ENCODE measurements around the gene CHST11.

Gene CHST11

DNA sequence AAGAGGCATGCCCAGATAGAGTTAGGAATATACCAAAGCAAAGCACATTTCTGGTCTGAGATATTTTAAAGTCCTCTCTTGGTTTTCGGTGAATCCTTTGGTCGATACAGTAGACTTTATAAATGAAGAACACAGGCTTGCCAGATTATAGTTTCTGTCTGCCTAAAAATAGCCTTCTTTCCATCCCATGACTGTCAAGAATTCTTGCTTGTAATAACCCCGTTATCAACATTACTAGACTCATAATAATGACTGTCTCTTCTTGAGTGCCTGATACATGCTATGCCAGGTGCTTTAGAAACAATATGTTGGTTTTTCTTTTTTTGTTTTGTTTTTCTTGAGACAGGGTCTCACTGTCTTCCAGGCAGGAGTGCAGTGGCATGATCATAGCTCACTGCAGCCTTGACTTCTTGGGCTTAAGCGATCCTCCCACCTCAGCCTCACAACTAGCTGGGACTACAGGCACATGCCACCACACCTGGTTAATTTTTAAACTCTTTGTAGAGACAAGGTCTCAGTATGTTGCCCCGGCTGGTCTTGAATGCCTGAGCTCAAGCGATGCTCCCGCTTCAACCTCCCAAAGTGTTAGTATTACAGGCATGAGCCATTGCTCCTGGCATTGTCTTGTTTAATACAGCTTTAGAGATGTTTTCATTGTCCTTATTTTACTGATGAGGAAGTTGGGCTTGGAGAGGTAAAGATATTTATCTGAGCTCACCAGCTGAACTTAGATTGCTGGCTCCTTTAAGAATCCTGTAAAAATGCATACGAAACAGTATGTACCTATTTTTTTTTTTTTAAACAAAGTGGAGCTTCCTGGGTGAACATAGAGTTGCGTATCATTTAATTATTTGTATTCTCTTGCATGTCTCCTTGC lies 30.4 kb downstream of the CHST11 start:
- TF ChIP-seq POLR2A (IDR thresholded peaks at IDR 0.05; ENCODE audit: low read length) (no peak), GATA1 (IDR thresholded peaks at IDR 0.05; ENCODE audit: low read depth, low read length) (no peak)
- DNase-seq = peak in 1 of 2 experiments; percentile 27

GRCh38 chr12:104488374-104488773 lies 31.6 kb downstream of the CHST11 start:
- TF ChIP-seq POLR2A (IDR thresholded peaks at IDR 0.05; ENCODE audit: low read length) (no peak), GATA1 (IDR thresholded peaks at IDR 0.05; ENCODE audit: low read depth, low read length) (no peak)
- DNase-seq = peak in 1 of 2 experiments; percentile 29

- no peak for TF ChIP-seq GATA1 (IDR thresholded peaks at IDR 0.05; ENCODE audit: low read depth, low read length)
- no peak for TF ChIP-seq POLR2A (IDR thresholded peaks at IDR 0.05; ENCODE audit: low read length)
- peak; percentile 60 to 74 for DNase-seq
Observed at GRCh38 chr12:104490186-104490585, 33.4 kb downstream of the CHST11 start.

- TF ChIP-seq POLR2A (IDR thresholded peaks at IDR 0.05; ENCODE audit: low read length) (no peak), GATA1 (IDR thresholded peaks at IDR 0.05; ENCODE audit: low read depth, low read length) (no peak)
Observed at GRCh38 chr12:104490850-104491249, 34.1 kb downstream of the CHST11 start.

DNA sequence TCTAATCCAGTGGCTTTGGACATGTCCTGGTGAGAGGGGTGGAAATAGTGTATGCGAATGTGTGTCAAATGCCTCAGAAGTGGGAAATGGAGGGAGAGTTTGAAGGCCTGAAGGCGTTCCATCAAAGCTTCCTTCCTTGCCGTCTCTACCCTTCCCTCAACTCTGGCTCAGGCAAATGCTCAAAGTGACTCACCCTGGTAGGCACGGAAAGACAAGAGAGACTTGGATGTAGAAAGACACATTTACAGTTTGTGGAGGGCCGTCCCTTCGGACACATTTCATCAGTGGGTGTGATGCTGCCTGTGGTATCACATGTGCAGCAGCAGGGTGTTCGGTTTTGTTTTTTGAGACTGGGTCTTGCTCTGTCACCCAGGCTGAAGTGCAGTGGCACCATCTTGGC lies 36.7 kb downstream of the CHST11 start:
- DNase-seq = no peak
- TF ChIP-seq POLR2A (IDR thresholded peaks at IDR 0.05; ENCODE audit: low read length) = no peak
- TF ChIP-seq GATA1 (IDR thresholded peaks at IDR 0.05; ENCODE audit: low read depth, low read length) = no peak

More at GRCh38 chr12:104490850-104491249, 34.1 kb downstream of the CHST11 start:
- DNase-seq = no peak

DNA sequence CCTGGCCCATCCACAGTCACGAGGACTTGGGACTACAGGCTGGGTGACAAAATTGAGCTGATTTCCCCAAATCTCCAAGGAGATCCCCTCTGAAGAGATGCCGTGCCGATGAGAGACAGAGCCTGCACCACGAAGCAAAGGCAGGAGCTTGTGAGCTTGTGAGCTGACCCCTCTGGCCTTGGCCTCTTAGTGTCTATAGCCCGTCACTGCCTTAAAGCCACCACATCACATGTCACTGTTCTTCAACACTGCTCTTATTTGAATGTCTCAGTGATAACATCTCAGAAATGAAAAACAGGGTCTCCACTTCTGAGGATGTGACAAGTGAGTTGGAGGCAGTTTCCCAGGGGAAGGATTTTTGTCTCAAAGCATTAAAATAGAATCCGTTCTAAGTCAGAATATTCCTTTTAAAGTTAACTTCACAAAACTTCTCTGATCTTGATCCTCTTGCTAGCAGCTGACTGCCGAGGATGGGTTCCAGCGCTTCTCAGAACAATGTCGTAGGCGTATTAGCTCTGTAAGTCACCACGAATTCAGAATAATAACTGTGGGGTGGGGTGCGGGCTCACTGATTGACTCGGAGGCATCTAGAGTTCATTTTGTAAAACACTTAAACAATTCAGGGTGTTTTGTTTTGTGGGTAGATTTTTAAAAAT lies 37.5 kb downstream of the CHST11 start:
- TF ChIP-seq POLR2A (IDR thresholded peaks at IDR 0.05; ENCODE audit: low read length) (no peak), GATA1 (IDR thresholded peaks at IDR 0.05; ENCODE audit: low read depth, low read length) (no peak)
- DNase-seq = peak in 1 of 2 experiments; percentile 26

DNA sequence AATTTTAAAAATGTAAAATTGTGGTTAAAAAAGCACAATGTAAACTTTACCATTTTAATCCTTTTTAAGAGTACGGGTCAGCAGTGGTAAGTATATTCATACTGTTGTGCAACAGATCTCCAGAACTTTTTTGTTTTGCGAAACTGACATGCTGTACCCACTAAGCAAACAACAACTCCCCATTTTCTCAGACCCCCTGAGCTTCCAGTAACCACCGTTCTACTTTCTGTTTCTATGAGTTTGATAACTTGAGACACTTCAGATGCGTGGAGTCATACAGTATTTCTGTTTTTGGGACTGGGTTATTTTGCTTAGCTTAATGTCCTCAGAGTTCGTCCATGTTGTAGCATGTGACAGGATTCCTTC lies 38.0 kb downstream of the CHST11 start:
- DNase-seq = no peak
- TF ChIP-seq POLR2A (IDR thresholded peaks at IDR 0.05; ENCODE audit: low read length) (no peak), GATA1 (IDR thresholded peaks at IDR 0.05; ENCODE audit: low read depth, low read length) (no peak)

- TF ChIP-seq GATA1 (IDR thresholded peaks at IDR 0.05; ENCODE audit: low read depth, low read length) = no peak
- no peak for TF ChIP-seq POLR2A (IDR thresholded peaks at IDR 0.05; ENCODE audit: low read length)
- no peak for DNase-seq
Observed at GRCh38 chr12:104495786-104496185, 39.0 kb downstream of the CHST11 start.

GRCh38 chr12:104496336-104496735 lies 39.6 kb downstream of the CHST11 start:
- no peak for DNase-seq

GRCh38 chr12:104498211-104498801 lies 41.6 kb downstream of the CHST11 start:
- no peak for TF ChIP-seq GATA1 (IDR thresholded peaks at IDR 0.05; ENCODE audit: low read depth, low read length)
- DNase-seq = no peak

More at GRCh38 chr12:104496336-104496735, 39.6 kb downstream of the CHST11 start:
- TF ChIP-seq GATA1 (IDR thresholded peaks at IDR 0.05; ENCODE audit: low read depth, low read length) = no peak
- TF ChIP-seq POLR2A (IDR thresholded peaks at IDR 0.05; ENCODE audit: low read length) = no peak

DNA sequence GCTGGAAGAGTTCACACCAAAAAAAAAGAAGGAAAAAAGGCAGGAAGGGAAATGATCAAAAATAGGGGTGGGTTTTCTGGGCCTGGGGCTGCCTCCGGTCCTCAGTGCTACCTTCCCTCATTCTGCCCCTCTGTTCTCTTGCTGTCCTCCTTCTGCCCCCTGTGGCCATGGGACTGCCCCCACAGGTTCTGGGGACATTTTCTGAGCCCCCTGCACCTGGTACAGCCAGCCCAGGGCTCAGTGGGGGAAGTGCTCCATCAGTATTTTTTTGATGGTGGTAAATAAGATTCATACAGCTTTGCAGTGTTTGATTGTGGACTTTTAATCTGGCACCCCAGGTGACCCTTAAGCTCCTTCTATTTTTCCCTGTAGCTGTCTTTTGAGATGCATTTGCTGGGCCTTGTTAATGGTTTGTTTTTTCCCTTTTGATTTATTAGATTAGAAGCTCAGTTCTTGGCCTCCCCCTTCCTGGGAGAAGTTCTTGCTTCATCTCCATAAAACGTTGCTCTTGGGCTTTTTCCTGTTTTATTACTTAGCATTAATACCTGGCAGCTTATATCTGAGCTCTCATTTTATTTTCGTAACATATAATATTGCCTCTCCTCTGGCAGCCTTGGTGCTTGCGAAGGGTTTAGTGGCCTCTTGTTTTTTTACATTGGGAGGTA lies 43.1 kb downstream of the CHST11 start:
- TF ChIP-seq POLR2A (IDR thresholded peaks at IDR 0.05; ENCODE audit: low read length) = no peak
- TF ChIP-seq GATA1 (IDR thresholded peaks at IDR 0.05; ENCODE audit: low read depth, low read length) = no peak
- no peak for DNase-seq

- DNase-seq = no peak
- TF ChIP-seq GATA1 (IDR thresholded peaks at IDR 0.05; ENCODE audit: low read depth, low read length) = no peak
- no peak for TF ChIP-seq POLR2A (IDR thresholded peaks at IDR 0.05; ENCODE audit: low read length)
Observed at GRCh38 chr12:104501115-104501514, 44.4 kb downstream of the CHST11 start.

- TF ChIP-seq POLR2A (IDR thresholded peaks at IDR 0.05; ENCODE audit: low read length) = no peak
- no peak for TF ChIP-seq GATA1 (IDR thresholded peaks at IDR 0.05; ENCODE audit: low read depth, low read length)
- DNase-seq = no peak
Observed at GRCh38 chr12:104501660-104502059, 44.9 kb downstream of the CHST11 start.

- no peak for DNase-seq
- no peak for TF ChIP-seq POLR2A (IDR thresholded peaks at IDR 0.05; ENCODE audit: low read length)
Observed at GRCh38 chr12:104502217-104502616, 45.5 kb downstream of the CHST11 start.
